Ovary (tissue), 9 donors: Measurements from ENCODE around the gene ALDH3B2. TPM values are rescaled to one million over a fixed set of nuclear protein-coding genes. Genes with fewer than 3 reads are reported as not detected.

Experiments used
- DNase-seq, 5 donors: peaks; one replicate each; pipeline ENCODE4 v3.0.0-alpha.2; 2019 to 2020
- H3K27ac ChIP-seq, 2 donors: fragments of 200-600 bp; one replicate each; pipeline versions ENCODE4 v1.5.1 to v1.8.0; 2019 to 2022
- H3K27me3 ChIP-seq: fragments of 200-600 bp; one replicate; pipeline ENCODE4 v1.8.0; 2022
- H3K36me3 ChIP-seq: fragments of 200-600 bp; sonication (generic); one replicate; pipeline ENCODE4 v1.5.1; 2019
- H3K4me1 ChIP-seq: one replicate; pipeline ENCODE4 v1.8.1; 2013; ENCODE audit warnings: mild to moderate bottlenecking, moderate library complexity; ENCODE audit not compliant: insufficient read depth
- H3K4me3 ChIP-seq: fragments of 200-600 bp; sonication (generic); one replicate; pipeline ENCODE4 v1.5.1; 2017
- H3K9me3 ChIP-seq, 2 donors: fragments of 200-600 bp in 1 of 2; sonication (generic) in 1 of 2; one replicate each; pipeline versions ENCODE4 v1.5.1 to v1.8.1; 2013 to 2019; ENCODE audit warnings: mild to moderate bottlenecking in 1 of 2, moderate library complexity in 1 of 2
- CTCF ChIP-seq, 3 donors: fragments of 450-650 bp in 2 of 3; fragments of 200-600 bp in 1 of 3; IDR thresholded peaks; one replicate each; pipeline versions ENCODE4 v1.5.1 to v1.8.0; 2016 to 2022; ENCODE audit warnings: antibody characterized with exemption in 3 of 3, mild to moderate bottlenecking in 1 of 3
- EP300 ChIP-seq: sonication (generic); formaldehyde crosslinking; IDR thresholded peaks from one replicate; pipeline ENCODE4 v1.6.1; 2017; ENCODE audit warnings: antibody characterized with exemption
- POLR2A ChIP-seq: fragments of 450-650 bp; IDR thresholded peaks from one replicate; pipeline ENCODE4 v1.6.1; 2017; ENCODE audit warnings: antibody characterized with exemption, mild to moderate bottlenecking, moderate library complexity
- WGBS, 3 donors: extraction: QIAGEN DNeasy Blood & Tissue Kit in 1 of 3; methylation state at CpG; one replicate each; pipeline versions ENCODE4 v1.1.5 to v1.1.7; 2013 to 2017; 5-methylcytosine and 5-hydroxymethylcytosine counted together
- intact Hi-C, 4 donors: fragments of 100-400 bp; cut with DNase I; formaldehyde crosslinking; loops; one replicate each; pipeline versions ENCODE4 v1.11.0 to v1.15.1; 2022 to 2023
- polyA plus RNA-seq, 2 donors: library from polyadenylated mRNA; stranded (reverse); fragments of 200-250 nt in 1 of 2; fragments of 350-450 nt in 1 of 2; fragmentation: Illumina TruSeq in 1 of 2; extraction: RNeasy Lipid Tissue Mini Kit (QIAGEN cat#74804) in 1 of 2; gene quantifications; one replicate each; pipeline ENCODE4 v1.2.3, GENCODE V29; 2013 to 2014
- total RNA-seq, 7 donors: library from RNA; depleted of rRNA in 2 of 7; stranded (reverse); fragments of >200 nt in 2 of 7; fragmentation: NEBNext Ultra II Directional in 3 of 7; extraction: Animal tissue kit (Norgen Biotek cat#: 25700) in 3 of 7; gene quantifications; one replicate each; pipeline versions ENCODE4 v1.1.0 to v1.2.4, GENCODE V29; 2016 to 2023
- donor health status: DM: no; HTN: no; CAD: no; lungs with moderate emphysema.
- donor health status: DM: no; HTN: no; CAD: no.
- donor health status: Bipolar disorder and iron deficiency.
- donor health status: DM: yes; HTN: yes; CAD: no.
- donor health status: DM: no; HTN: no; CAD: no.
- donor health status: DM: yes; HTN: yes; CAD: no.

The ALDH3B2 gene
- total and polyA plus RNA-seq, 9 donors: 0.15 to 0.57 (median 0.27) TPM; not detected in 5

GRCh38 chr11:67656278-67656922 lies 18.0 kb downstream of the ALDH3B2 start:
- WGBS, 3 donors: 87 to 91% (median 91%) methylated on average over 4 of the region's 4 CpGs
- intact Hi-C loops: loop anchor here in 2 of 4 donors (5.0 to 10.0 kb wide), 2 partner anchors 82 to 84 kb away; no protein-coding TSS in a partner anchor
- Histone ChIP-seq H3K4me3 (no peak overlapping the region), H3K27ac (no peak overlapping the region), H3K27me3 (no peaks in the 10 kb centered on the region), H3K9me3 (no peaks in the 10 kb centered on the region), H3K36me3 (no peaks in the 10 kb centered on the region), H3K4me1 (no peaks in the 10 kb centered on the region)
- DNase-seq: no peak
- TF ChIP-seq POLR2A: no peak
- no peak for TF ChIP-seq CTCF (IDR thresholded peaks at IDR 0.05)

- no peak for DNase-seq
- intact Hi-C loops: loop anchor here in 1 of 4 donors (10.0 kb wide), 1 partner anchor 79 kb away; no protein-coding TSS in a partner anchor
- WGBS, 3 donors: 65 to 72% (median 69%) methylated on average over 9 of the region's 9 CpGs
Observed at GRCh38 chr11:67654225-67654624, 20.2 kb downstream of the ALDH3B2 start.

GRCh38 chr11:67652965-67653845 lies 21.2 kb downstream of the ALDH3B2 start:
- intact Hi-C loops: loop anchor here in 1 of 4 donors (10.0 kb wide), 1 partner anchor 78 kb away; no protein-coding TSS in a partner anchor
- Histone ChIP-seq H3K9me3 (no peaks in the 10 kb centered on the region), H3K4me3 (no peak overlapping the region), H3K4me1 (no peaks in the 10 kb centered on the region), H3K27me3 (no peaks in the 10 kb centered on the region), H3K27ac (no peak overlapping the region), H3K36me3 (no peaks in the 10 kb centered on the region)
- TF ChIP-seq EP300 (no peak), POLR2A (no peak), CTCF (IDR thresholded peaks at IDR 0.05) (no peak)
- DNase-seq: peak in 1 of 5 donors; percentile 12
- 71 to 87% (median 76%) methylated on average over 14 to 15 of the region's 15 CpGs for WGBS, 3 donors

More at GRCh38 chr11:67654225-67654624, 20.2 kb downstream of the ALDH3B2 start:
- Histone ChIP-seq H3K27ac (no peak overlapping the region), H3K9me3 (no peaks in the 10 kb centered on the region), H3K4me3 (no peak overlapping the region), H3K4me1 (no peaks in the 10 kb centered on the region), H3K36me3 (no peaks in the 10 kb centered on the region), H3K27me3 (no peaks in the 10 kb centered on the region)
- no peak for TF ChIP-seq CTCF (IDR thresholded peaks at IDR 0.05)
- no peak for TF ChIP-seq POLR2A
- no peak for TF ChIP-seq EP300

GRCh38 chr11:67651976-67652781 lies 22.2 kb downstream of the ALDH3B2 start:
- no peak overlapping the region for H3K27ac ChIP-seq
- no peaks in the 10 kb centered on the region for H3K36me3 ChIP-seq
- H3K4me3 ChIP-seq: no peak overlapping the region
- H3K4me1 ChIP-seq: no peaks in the 10 kb centered on the region
- intact Hi-C loops: loop anchor here in 1 of 4 donors (10.0 kb wide), 1 partner anchor 77 kb away; no protein-coding TSS in a partner anchor
- no peaks in the 10 kb centered on the region for H3K27me3 ChIP-seq
- DNase-seq: no peak
- WGBS, 3 donors: 27 to 42% (median 32%) methylated on average over 13 of the region's 13 CpGs
- TF ChIP-seq CTCF (IDR thresholded peaks at IDR 0.05) (no peak), EP300 (no peak), POLR2A (no peak)
- H3K9me3 ChIP-seq: no peaks in the 10 kb centered on the region
